ENCODE measurements around the gene SLC35F1.
A peak's percentile ranks its signal among the peaks of the same experiment; 100 is the strongest.

The SLC35F1 gene

DNA sequence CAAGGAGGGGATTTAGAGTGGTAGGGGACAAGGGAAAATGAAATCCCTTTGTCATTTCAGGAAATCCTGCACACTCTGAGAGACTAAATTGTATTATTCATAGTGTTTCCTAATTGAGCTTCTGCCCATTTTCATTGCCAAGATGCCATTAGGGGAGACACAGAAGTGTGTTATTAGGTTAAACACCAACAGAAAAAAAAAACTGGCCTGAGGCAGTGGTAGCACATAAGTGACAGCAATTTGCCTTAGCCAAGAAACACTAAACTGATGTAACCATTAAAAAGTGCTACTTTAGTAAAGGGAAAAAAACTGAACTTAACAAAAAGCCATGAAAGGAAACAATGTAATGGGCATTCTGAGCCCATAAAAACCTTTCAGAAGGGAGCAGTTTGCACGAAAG, 370.6 kb downstream of the SLC35F1 start:
- no peak for DNase-seq (ENCODE audit: low read depth in 2 of 2)

DNA sequence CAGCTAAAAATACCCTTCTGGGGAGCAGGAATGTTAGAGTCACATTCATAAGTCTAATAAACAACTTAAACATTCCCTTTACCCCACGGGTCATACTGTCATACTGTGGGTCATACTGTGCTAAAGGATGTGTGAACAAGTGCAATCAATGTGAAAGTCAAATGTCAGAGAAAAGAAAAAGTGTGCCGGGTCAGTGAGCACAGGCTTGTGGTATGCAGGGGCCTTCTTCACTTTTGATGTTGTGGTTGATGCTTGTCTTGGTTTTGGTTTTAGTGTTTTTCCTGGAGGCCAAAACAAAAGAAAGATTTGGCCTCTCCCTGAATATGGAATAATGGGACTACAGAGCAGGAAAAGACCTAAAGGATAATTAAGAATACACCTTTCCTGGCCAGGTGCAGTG, 373.1 kb downstream of the SLC35F1 start:
- no peak for DNase-seq (ENCODE audit: low read depth in 2 of 2)

DNA sequence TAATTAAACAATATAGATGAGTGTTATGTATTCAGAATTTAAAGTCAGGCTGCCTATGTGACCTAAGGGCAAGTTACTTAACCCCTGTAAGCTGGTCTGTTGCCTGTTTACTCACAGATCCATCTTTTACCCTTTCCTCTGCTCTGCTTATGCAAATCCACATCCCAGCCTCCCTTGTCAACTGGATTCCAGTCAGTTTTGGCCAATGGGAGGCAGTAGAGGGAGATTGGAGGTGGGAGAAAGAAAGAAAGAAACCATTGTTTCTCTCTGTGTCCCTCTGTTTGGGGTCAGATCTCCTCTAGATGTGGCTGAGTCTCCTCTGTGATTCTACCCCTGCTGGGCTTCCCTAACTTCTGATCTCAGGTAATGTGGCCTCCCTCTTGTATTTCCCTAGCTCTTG, 374.2 kb downstream of the SLC35F1 start:
- no peak for DNase-seq (ENCODE audit: low read depth in 2 of 2)

DNA sequence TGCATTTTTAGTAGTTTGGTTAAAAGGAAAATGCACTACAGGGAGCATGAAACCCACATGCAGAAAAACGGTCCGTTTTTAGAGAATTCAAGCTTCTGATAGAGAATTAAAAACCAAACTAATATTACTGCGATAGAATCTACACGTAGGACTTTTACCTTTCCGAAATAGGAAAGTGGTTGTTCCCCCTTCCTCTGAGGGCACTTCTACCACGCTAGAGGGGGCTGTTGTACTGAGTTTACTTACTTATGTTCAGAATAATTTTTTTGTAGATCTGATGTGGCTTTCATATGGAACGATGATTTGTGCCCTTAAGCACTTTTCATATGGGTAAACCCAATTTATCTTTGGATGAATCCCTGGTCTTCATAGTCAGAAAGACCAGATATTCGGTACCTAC, 376.7 kb downstream of the SLC35F1 start:
- DNase-seq (ENCODE audit: low read depth in 2 of 2): peak; percentile 1 to 17

DNA sequence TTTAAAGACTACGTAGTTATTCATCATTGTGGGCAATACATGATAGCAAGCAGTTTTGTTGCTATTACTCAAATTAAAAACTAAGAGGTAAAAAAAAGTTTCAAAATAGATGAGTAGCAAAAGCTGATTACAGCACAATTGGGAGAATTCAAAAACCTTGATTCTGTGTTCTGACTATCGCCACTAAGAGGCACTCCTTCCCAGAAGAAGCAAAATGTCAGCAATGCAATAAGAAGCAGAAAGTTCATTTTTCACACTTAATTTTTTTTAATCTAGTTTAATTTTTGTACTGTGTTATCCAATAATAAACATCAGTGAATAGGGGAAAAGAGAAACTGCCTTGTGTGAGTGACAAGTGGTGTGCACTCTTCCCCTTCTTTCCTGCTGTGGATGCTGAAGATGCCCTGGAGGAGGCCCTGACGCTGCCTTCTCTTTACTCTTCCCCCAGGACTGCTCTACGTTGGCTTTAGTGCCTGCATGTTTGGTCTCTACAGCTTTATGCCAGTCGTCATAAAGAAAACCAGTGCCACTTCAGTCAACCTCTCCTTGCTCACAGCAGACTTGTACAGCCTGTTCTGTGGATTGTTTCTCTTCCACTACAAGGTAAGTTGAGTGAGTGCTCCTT, 377.8 kb downstream of the SLC35F1 start:
- no peak for DNase-seq (ENCODE audit: low read depth in 2 of 2)

DNA sequence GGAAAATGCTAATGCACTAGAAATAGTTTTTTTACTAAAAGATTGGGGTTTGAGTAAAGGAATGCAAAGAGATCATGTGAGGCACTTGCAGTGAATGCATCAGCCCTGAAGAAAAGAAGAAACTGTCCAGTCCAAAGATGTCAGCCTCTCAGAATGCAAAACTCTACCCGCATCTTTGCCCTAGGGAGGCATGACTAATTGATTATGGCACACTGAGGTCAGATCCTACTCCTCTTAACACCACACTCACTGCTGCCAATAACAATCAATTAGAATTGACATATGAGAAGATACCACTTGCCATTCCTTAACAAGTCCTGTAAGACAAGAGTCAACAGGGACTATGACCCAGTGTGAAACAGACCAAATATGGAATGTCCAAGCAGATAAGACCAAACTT, 378.7 kb downstream of the SLC35F1 start:
- DNase-seq (ENCODE audit: low read depth in 2 of 2): no peak

DNA sequence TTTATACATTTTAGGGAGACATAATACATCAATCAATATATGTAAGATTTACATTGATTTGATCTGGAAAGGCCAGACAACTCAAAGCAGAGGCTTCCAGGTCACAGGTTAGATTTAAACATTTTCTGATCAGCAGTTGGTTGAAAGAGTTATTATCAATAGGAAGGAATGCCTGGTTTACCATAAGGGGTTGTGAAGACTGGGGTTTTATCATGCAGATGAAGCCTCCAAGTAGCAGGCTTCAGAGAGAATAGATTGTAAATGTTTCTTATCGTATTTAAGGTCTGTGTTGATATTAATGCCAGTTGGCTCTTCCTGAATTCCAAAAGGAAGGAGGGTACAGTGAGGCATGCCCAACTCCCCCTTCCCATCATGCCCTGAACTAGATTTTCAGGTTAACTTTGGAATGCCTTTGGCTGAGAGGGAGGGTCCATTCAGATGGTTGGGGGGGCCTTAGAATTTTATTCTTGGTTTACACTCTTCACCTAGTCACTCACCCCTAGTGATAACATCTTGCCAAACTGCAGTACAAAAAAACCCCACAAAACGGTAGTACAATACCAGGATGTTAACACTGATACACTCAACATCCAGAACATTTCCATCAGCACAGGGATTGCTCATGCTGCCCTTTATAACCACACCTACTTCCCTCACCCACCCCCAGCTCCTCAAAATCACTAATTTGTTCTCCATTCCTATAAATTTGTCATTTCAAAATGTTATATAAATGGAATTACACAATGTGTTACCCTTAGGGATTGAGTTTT, 381.5 kb downstream of the SLC35F1 start:
- DNase-seq (ENCODE audit: low read depth in 2 of 2): no peak

DNA sequence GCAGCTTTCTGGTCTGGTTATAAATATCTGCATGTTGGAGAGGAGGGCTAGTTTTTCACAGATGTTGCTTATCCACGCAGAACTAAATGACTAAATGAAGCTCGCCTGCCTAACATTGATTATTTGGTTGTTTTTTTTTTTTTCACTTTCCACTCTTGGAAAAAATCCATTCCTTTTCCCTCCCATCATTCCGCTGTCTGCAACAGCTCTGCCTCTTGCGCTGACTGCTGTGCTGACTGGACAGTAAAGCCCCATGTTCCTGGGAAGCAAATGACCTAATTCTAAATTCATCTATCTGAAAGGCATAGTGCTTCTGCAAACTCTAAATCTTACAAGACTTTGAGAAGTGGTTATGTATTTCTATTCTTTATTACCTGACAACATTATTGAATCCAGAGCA, 385.5 kb downstream of the SLC35F1 start:
- no peak for DNase-seq (ENCODE audit: low read depth in 2 of 2)

DNA sequence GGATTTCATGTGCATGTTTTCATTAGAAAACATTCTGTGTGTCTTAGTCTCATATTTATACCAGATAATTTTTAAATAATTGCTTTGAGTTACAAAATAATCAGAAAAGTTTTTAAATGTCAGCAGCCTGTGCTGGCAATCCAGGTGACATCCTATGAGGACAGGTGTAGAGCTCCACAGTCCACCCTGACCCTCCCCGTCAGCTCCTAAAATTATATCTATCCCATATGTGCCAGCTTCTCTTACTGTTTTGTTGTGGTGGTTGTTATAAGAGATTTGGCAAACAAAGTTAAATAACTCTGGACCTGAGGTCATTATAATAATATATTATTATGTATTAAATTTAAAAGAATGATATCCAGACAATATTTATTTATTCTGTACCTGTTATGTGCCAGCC, 387.8 kb downstream of the SLC35F1 start:
- DNase-seq (ENCODE audit: low read depth in 2 of 2): no peak

DNA sequence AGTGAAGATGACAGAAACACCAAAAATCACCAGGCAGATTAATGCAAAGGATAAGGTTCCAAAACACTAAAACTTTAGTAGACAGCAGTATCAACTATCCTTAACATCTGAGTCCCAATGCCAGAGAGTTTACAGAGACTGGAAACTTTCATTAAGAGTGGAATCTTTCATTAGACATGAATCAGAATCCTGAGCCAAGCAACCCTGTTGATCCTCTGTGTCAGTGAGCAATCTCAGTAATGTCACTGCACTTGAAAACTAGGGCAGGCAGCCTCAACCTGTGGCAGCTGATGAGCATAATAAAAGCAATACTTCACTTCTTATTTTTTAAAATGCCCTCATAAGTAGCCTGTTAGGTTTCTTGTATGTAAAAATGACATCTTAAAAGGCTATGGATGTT, 388.3 kb downstream of the SLC35F1 start:
- no peak for DNase-seq (ENCODE audit: low read depth in 2 of 2)

DNA sequence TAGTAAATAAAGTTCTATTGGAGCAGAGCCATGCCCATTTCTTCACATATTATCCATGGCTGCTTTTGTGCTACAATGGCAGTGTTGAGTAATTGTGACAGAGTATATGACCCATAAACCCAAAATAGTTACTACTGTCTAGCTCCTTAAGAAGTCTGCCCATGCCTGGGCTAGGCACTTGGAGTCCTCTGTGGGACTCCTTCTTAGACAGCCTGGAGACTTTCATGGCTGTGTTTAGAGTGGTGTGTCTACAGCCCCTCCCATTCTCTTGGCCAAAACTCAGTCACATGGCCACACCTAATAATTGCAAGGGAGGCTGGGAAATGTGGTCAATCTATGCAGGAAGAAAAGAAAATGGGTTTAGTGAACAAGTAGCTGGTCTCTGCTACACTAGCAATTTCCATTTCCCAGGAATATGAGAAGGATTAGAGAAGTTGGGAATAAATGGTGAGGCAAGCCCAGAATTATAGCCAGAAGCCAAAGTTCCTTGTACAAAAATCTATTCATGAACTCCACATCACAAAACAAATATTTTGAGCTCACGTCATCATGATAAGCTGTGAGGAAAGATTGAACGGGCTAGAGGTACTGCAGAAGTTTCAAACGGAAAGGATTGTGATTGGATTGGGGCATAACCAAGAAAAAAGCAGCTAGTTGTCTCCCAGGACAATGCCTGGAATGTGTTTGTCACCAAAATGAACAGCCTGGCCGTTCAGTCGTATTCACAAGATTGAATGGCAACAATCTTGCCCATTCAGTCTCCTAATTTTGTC, 389.3 kb downstream of the SLC35F1 start:
- DNase-seq (ENCODE audit: low read depth in 2 of 2): no peak

DNA sequence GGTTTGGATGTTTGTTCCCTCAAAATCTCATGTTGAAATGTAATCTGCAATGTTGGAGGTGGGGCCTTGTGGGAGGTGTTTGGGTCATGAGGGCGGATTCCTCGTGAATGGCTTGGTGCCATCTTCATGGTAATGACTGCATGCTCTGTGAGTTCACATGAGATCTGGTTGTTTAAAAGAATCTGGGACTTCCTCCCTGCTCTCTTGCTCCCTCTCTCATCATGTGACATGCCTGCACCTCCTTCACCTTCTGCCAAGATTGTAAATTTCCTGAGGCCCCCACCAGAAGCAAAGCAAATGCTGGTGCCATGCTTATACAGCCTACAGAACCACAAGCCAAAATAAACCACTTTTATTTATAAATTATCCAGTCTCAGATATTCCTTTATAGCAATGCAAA, 390.8 kb downstream of the SLC35F1 start:
- no peak for DNase-seq (ENCODE audit: low read depth in 2 of 2)

DNA sequence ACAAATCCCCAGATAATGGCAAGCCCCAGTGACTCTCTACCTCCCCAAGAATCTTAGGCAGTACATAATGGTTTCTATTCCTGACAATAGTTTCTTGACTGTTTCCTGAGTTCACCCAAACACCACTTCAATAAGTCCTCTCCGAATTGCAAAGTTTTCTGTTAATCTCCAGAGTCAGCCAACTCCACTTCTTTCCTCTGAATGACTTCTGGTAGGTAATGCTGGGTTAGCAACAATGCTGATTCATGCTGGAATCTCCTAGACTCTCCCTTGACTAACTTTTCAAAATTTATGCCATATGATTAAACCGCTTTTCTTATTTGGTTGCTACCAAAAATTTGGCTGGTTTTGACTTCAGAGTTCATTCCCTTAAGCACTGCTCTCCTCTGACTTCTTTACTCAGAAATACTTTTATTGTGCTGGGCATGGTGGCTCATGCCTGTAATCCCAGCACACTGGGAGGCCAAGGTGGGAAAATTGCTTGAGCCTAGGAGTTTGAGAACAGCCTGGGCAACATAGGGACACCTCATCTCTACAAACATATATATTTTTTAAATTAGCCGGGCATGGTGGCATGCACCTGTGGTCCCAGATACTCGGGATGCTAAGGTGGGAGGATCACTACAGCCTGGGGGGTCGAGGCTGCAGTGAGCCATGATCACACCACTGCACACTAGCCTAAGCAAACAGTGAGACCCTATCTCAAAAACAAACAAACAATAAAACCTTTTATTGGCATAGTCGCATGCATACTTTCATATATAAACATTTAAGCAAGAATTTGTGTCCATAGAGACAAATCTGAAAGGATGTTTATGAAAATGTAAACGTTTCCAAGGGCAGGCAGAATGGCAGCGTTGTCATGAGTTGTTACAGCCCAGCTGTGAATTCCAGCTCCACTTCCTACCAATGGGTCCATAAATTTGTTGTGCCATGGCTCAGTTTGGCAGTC, 391.7 kb downstream of the SLC35F1 start:
- DNase-seq (ENCODE audit: low read depth in 2 of 2): no peak

DNA sequence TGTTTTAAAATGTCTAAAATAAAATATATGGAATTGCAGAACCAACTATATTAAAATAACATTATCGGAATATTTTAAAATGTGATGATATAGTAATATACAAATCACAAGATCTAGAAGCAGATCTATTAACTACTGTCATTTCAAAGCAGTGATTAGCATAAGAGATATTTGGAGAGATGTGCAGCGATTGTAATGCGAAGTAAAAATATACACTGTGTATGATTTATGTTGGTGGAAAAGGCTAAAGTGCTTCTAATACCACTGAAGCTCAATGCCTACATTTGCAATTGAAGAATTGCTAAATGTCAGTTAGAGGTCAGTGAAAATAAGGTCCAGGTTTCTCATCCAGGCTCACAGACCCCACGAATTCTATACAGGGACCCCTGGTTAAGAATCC, 392.4 kb downstream of the SLC35F1 start:
- no peak for DNase-seq (ENCODE audit: low read depth in 2 of 2)

DNA sequence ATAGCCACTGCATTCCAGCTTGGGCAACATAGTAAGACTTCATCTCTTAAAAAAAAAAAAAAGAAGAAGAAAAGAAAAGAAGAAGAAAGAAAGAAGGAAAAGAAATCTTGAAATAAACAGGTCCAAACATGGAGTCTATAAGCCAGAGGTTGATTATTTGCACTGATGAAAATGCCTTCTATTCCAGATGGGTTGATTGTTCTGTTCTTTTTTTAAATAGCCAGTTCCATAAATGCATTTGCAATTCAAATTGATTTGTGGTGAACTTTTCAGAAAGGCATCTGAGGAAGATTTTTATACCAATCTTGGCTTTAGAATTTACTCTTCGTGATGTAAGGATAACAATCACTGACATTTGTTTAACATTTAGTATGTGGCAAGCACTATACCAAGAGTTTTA, 397.3 kb downstream of the SLC35F1 start:
- no peak for DNase-seq (ENCODE audit: low read depth in 2 of 2)

DNA sequence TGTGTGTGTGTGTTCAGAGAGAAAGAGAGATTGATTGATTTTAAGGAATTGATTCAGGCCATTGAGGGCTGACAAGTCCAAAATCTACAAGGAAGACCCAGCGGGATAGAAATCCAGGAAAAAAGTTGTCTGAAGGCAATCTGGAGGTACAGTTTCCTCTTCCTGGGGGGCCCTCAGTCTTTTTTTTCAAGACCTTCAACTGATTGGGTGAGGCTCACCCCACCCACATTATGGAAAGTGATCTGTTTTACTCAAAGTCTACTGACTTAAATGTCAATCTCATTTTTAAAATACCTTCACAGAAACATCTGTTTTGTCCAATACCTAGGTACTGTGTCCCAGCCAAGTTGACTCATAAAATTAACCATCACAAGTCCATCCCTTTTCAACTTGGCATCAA, 398.0 kb downstream of the SLC35F1 start:
- no peak for DNase-seq (ENCODE audit: low read depth in 2 of 2)

DNA sequence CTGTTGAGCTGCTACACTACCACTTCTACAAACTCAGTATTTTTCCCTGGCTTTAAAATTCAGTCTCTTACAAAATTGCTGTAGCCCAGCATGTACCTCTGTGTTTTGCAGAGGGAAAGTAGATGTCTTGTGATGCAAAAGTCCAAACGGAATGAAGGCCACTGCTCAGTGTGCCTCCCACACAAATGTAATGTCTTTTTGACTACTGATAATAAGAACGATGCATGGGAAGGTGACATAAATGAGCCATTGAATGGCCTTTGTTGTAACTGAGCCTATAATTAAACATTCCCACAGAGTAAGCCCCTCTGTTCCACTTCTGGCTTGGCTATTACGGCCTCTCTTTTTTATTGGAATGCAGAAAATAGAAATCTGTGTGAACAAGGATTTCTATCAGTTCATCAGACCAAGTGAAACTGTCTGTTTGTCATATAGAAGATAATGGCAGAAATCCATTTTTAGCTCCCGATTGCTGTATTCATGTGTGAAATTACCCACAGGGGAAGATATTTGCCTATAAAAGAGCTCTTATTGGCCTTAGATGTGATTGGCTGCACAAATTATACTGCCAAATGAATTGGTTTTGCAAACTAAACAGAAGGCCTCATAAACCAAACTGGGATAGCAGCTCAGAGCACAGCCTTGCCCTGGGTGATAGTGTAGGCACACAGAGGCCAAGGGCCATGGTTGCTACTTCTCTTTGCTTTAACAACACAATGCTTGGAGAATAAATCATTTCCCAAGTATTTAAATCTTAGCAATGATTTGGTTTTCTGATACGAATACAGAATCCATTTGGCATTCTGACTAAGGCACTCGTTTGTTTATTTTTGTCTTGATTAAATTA, 399.6 kb downstream of the SLC35F1 start:
- DNase-seq (ENCODE audit: low read depth in 2 of 2): no peak

DNA sequence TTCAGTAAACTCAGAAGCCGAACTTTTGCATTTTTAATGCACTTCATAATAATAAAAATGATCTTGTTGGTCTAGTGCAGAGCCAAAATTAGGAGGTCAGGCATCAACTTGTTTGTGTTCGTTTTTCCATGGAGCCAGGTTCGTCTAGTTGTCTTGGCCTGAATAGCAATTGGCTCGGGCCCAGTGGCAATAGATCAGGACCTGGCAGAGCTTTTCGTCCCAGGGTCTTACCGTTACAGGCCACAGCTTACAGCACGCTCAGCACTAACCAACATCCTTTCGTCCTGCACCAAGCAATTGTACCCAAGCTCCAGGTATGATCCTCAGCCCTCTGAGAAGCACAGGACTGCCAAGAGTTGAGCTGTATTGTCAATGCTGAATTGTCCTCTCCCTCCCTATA, 400.5 kb downstream of the SLC35F1 start:
- no peak for DNase-seq (ENCODE audit: low read depth in 2 of 2)

DNA sequence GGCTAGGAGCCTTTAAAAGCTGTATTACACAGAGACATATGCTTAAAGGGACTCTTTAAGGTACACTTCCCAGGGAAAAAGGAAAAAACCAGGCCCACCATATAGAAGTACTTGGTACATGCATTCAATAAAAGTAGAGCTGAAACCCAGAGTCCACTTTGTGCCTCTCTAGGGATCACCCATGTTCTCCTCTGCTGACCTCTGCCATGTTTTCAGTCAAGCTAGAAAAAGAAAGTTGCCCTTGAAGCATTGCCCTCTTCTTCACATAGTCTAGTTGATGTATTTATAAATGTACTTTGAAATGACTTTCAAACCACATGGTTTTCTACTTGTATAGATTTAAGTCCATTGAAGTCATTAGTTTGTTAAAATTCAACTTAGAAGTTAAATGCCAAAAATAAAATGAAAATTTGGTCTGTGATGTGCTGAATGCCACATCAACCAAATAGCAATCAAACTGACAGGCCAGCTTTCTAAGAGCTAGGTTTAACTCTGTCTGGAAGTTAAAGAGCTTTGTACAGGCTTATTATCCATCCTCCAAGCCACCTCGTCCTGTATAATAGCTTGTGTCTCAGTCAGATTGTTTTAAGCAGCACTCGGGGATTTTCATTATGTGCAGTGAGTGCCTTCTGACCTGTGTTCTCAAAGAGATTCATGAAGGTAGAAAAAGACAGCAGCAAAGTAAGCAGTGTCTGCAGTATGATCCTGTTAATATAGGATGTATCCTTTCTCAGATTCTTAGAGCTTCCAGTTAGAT, 402.5 kb downstream of the SLC35F1 start:
- no peak for DNase-seq (ENCODE audit: low read depth in 2 of 2)

DNA sequence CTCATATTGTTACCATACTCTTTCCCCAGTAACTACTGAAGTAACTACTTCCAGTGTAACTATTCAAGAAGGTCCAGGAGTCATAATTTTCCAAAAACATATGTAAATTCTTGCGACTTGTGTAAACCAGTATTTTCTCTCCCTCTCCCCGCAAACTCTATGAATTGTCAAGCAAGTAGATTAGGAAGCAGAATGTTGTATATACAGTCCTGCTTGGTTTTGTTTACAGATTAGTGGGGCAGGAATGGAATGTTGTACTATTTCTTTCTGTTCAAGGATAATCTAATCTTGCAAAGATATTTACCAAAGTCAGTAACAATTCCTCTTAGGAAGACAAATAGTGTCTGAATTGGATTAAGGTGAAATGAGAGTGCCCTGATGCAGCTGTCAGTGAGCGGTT, 406.1 kb downstream of the SLC35F1 start:
- no peak for DNase-seq (ENCODE audit: low read depth in 2 of 2)

All from stimulated activated CD8-positive, alpha-beta memory T cell treated with anti-CD3 and anti-CD28 coated beads, Interleukin-2, amount 100 ng/mL, for 1 hour (primary cell).